HK-2 (cell line): ENCODE data around the gene PRH1.

ENCODE experiments used
- DNase-seq: peaks from one replicate; pipeline ENCODE4 v3.0.0-alpha.2; 2018; ENCODE audit not compliant: unreplicated experiment

PRH1 gene

DNA sequence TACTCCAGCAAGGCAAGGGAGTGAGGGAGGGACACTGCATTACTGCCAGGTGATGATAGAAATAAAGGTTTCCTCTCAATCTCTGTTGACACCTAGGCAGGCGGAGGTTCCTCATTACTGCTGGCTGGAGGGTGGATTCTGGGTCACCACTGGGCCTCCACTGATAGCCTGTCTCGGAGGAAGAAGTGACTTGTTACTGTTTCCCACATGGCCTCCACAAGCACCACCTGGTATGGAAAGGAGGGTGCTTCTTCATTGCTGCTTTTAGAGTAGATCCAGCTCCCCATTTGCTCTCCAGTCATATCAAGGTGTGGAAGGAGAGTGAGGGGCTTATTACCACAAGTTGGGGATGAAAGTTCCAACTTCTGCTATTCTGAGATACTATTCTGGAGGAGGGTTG, 41.2 kb downstream of the PRH1 start:
- DNase-seq: no peak

DNA sequence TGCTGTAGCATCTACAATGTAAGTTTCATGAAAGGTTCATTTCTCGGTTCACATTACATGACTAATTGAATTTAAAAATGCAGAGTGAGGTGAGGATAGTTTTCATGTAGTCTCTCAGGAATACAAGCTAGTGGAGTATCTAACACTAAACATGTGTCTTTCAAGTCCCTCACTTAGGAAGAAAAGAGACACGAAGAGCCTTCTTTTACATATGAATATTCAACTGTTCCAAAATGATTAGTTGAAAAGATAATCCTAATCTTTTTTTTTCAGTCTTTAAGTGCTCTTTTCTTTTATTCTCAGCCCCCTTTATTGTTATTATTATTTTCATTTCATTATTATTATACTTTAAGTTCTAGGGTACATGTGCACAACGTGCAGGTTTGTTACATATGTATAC, 45.6 kb downstream of the PRH1 start:
- DNase-seq: no peak
